Activated CD8-positive, alpha-beta memory T cell treated with anti-CD3 and anti-CD28 coated beads, Interleukin-2, amount 50 U/mL, for 24 hours (primary cell): ENCODE data around the gene PLD1.
"Not testable (repeated sequence)": the region's sequence is repeated elsewhere in the genome, so short reads cannot be mapped to it uniquely, and the experiment has no call there.

Experiments used
- DNase-seq: peaks from one replicate; pipeline ENCODE4 v3.0.0-alpha.2; 2020; ENCODE audit errors: extremely low read depth

The PLD1 gene

GRCh38 chr3:171671709-171672108, 138.6 kb downstream of the PLD1 start:
- no peak for DNase-seq

DNA sequence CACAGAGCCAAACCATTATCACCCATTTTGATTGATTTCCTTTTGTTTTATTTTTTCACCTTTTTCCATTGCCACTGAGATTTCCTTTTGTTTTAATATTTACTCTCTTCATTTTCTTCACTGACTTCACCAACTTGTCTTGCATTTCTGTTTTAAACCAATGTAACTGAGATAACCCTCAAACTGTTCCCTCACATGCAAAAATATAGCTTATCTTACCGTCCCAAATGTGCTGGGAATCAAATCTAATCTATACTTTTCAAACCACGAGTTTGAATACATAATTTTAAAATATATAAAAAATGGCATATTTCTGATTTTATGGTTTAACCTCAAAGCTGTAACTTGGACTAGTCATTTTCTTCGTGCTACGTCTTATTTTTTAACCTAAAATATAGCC, 143.8 kb downstream of the PLD1 start:
- DNase-seq: no peak

DNA sequence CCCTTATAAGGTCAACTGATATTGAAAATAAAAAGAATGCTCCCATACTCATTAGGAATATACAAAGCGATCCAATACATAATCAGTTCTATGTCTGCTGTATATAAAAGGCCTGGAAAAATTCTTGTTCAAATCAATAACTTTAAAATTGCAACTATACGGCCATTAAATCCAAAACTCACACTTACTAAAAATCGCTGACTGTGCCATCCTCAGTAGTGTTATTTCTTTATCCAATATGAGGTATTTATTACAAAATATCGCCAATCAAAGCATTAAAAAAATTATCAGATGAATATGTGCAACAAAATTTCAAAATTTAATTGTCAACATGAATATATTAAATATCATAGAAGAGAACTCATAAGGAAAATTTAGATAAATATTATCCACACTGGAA, 146.5 kb downstream of the PLD1 start:
- DNase-seq: no peak

DNA sequence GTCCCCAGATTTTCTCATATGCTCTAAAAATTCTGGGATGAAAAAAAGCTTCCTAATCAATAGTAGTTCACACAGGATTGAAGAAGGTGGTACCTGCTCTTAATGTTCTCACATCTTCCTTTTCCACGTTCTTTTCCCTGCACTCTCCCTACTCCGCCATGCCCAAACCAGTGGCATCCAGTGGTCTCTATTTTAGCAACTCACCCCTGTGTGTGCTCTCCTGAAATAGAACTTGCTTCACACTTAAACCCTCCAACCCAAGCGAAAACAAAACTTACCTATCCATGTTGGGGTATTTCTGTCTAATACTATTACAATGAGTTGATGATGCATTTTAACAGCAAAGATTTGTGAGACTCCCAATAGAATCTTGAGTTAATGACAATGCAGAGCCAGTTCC, 148.8 kb downstream of the PLD1 start:
- DNase-seq: no peak

DNA sequence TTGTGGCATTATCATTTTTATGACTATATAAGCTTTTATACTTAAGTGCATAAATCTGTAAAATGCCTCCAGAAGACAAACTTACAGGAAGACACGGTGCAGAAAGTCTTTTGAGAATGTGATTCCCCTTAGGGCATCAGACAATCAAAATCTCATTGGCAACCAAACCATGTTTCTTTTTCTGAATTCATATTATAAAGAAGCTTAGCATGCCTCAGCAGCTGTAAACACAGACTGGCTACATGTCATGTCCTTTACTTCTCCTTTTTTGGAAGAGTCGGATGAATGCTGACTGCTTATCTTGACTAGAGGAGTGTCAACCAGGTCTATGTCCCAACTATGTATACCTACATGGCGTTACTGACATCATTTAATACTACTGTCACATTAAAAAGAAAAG, 150.1 kb downstream of the PLD1 start:
- DNase-seq: no peak

DNA sequence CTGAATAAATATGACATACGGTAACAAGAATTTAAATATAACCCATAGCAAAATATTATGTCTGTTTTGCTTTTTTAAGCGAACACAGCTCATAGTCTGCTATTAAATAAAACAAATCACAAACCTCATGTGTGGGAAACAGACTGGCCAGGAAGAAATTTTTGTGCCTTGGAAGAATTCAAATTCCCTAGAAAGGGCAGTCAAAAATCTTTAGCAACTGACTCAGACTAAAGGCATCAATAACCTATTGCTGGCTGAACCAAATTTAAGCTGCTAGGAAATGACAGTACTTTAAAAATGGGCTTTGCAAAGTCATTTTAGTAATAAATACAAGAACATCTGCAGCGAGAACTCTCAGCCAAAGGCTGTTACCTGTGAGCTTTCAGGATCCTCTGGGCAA, 151.4 kb downstream of the PLD1 start:
- DNase-seq: no peak

GRCh38 chr3:171654809-171655208, 155.5 kb downstream of the PLD1 start:
- no peak for DNase-seq

DNA sequence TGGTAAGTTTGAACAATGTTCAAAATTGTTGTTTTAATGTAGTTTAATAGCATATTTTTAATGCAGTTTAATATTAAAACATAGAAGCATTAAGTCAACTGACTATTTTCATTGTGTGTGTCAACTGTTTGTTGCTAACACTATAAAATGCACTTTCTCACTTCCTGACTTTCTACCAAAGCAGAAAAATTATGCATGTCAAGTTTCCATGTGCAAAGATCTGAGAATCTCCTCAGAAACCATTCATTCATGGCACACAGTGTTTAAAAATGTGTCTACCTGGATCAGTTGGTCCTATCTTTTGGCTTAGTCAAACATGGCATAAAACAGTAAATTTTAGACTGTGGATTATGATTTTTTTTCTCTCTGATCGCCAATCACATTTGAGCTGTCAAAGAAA, 156.0 kb downstream of the PLD1 start:
- DNase-seq: no peak

GRCh38 chr3:171653701-171654100, 156.6 kb downstream of the PLD1 start:
- no peak for DNase-seq

DNA sequence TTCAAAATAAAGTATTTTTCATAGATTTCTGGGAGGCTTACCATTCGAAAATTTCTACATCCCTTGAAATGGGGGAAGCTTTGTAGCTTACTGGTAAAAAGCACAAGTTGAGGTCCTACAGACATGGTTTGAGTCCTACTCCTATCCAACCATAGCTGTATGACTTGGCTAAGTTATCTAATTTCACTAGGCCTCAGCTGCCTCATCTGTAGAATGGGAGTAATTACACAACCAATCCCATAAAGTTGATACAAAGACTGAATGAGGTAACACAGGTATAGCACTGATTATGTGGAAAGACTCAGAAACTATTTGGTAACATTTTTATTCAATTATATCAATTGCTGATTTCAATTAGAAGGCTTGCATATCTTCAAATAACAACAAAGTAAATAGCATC, 157.4 kb downstream of the PLD1 start:
- no peak for DNase-seq

DNA sequence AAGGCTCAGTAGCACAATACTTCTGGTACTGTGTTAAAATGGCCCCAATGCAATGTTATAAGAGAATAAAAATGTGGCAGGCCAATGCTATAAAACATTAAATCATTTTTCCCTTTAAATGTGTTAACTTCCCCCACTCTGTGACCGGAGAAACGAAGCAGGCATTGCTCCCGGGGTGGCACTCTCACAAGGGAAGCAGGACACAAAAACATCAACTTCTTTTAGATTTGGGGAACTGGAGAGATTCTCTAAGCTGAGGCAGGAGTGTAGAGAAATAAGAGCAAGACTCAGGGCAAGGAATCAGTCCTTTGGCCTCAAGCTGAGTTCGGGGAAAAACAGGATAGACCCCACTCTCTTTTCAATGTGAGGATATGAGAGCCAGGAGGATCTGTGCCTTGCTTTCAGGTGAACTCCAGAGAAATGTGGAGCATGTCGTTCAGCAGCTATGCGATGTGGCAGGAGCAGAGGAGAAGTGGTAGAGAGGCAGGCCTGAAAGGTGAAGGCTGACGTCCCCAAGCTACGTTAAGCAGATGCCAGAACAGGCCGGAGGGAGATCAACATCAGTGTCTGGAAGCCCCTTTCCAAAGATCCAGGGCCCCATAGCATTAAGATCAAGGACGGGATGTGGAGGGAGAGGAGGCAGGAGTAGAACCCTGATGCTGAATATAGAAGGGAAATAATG, 160.2 kb downstream of the PLD1 start:
- no peak for DNase-seq

GRCh38 chr3:171649267-171649666, 161.0 kb downstream of the PLD1 start:
- DNase-seq: no peak

GRCh38 chr3:171648069-171648468, 162.2 kb downstream of the PLD1 start:
- no peak for DNase-seq

DNA sequence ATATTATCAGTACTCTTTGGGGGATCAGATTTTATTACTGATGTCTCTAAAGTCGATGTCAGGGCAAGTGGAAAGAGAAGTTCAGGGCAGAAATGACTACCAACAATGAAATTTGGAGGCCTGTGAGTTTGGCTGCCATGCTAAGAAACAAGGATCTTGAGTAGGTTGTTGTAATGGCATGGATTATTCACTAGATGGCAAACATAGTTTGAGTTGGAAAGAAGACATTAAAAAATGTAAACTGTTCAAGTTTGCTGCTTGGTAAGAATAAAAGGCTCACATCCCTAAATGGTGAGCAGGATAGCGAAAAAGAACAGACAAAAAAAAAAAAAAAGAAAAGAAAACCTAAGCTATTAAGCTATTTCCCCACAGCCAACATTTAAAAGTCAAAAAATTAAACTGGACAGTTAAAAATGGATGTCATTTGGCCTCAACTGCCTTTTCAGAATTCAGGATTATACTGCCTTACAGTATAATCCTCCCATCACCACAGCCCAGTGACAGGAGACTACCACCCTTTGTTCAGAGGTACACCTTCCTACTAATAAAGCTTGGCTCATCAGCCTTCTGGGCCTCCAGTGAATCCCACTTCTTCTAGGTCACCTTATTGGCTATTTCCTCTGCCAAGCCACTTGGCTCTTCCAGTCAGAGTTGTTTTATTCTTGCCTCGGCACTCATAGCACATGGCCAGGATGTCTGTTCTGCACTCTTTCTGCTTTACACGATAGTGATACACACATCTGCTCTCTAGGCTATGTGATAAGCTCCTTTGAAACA, 163.7 kb downstream of the PLD1 start:
- DNase-seq: no peak

DNA sequence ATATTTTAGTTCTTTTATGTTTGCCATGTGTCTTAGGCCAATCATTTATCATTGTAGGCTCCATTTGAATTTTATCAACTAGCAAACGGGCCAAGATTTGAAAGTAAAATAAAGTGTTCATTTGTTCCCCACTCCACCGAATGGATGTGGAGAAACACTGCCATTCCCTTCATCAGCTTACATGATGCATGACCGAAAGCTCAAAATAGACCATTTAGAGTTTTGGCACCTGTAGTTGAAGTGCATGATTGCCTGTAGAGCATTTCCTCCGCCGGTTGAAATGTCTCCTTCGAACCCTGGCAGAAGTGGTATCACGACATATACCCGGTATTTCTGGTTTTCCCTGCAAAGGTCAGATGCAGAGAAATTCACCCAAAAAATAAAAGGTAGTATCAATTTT, 165.6 kb downstream of the PLD1 start:
- no peak for DNase-seq

- no peak for DNase-seq
These were observed 166.6 kb downstream of the PLD1 start for GRCh38 chr3:171643681-171644080.

- DNase-seq: no peak
These were observed 167.2 kb downstream of the PLD1 start for GRCh38 chr3:171643033-171643432.

DNA sequence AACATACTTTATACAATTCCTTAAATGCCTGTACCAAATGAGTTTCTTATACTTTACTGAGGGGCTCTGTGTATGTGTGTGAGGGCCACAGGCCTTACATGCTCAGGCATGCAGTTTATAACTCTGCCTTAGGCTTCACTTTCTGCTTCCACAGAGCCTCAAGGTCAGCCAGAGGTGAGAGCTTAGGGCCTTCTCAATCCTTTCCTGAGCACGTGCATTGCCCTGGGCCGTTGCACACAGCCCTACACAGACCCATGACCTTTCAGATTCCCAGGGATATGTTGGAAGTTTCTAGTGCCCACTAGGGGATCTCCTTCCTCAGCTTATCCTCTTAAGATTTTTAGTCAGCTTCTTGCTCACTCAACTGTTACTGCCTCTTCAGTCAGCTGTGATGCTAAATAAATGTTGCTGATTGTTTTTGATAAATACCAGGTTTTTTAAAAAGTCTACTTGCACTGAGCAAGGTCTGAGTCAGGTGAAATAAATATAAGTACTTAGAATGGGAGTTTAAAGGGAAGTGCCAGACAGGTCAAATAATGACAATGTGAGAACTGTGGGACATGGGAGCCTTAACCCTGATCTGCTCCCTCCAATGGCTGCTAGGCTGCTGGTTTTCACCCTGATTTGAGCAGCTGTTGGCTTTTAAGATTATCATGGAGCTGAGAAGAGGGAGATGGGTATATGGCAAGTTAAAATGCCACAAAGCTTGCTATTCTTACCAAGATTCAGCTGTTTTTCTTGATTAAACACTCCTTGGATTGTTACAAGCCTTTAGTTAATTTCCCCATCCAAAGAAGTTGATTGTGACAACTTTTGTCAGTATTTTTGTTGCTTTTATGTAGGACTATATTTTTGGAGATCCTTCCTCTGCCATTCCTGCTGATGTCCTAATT, 169.5 kb downstream of the PLD1 start:
- no peak for DNase-seq

DNA sequence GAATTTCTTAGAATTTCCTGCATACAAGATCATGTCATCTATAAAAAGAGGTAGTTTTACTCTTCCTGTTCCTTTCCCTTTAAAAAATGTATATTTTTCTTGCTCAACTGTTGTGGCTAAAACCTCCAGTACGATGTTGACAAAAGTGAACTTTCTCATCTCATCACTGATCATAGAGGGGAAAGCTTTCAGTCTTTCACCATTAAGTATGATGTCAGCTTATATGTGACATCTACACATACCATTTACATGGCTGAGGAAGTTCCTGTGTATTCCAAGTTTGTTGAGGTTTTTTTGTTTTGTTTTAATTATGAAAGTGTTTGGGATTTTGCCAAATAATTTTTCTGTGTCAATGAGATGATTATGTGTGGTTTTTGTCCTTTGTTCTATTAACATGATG, 173.6 kb downstream of the PLD1 start:
- DNase-seq: no peak

DNA sequence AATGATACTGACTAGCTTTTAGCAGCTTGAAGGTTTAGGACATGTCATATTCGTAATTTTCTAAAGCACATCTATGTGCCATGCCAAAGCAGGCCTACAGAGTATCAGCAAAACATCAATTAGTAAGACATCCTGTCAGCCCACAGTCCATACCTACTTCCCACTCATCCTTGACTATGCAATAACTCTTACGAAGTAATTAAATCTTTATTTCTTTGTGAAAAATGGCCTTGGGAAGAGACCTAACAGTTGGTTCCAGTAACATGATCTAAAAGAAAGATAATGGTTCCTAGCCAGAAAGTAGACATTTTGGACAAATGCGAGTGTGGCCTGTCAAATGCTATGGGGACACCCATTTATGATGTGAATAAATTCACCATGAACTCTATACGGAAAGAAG, 177.5 kb downstream of the PLD1 start:
- DNase-seq: no peak

DNA sequence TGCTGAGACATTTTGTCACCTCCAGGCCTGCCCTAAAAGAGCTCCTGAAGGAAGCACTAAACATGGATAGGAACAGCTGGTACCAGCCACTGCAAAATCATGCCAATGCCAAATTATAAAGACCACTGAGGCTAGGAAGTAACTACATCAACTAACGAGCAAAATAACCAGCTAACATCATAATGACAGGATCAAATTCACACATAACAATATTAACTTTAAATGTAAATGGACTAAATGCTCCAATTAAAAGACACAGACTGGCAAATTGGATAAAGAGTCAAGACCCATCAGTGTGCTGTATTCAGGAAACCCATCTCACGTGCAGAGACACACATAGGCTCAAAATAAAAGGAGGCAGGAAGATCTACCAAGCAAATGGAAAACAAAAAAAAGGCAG, 183.5 kb downstream of the PLD1 start:
- DNase-seq: not testable (repeated sequence)

DNA sequence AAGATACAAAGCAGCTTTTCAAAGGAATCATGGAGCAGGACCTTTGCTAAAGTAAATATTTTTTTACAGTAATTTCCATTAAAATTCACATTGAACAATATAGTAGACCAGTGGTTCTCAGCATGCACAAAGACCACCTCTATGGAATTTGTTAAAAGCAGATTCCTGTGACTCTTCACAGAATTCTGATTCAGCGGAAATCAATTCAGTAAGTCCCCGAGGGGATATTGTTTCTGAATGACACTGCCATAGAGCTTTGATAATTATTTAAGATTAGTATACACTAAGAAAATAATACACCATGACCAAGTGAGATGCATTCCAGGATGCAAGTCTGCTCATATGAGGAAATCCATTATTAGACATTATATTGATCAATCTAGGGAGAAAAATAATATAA, 188.2 kb downstream of the PLD1 start:
- DNase-seq: no peak
